ENCODE data around the gene HCST.
A peak's percentile ranks its signal among the peaks of the same experiment; 100 is the strongest.
"Not testable (repeated sequence)": the region's sequence is repeated elsewhere in the genome, so short reads cannot be mapped to it uniquely, and the experiment has no call there.

Gene HCST

GRCh38 chr19:35901055-35901644 is 1.2 kb upstream of the HCST start:
- peak; percentile 50 for DNase-seq
- in situ Hi-C loops (cut with HindIII; ENCODE audit: low pct_ligation_motif_present, low pct_unique_long_range_greater_than_20kb, low sequenced_read_pairs): no loop called here

GRCh38 chr19:35902870-35903475 is 644 bp downstream of the HCST start:
- DNase-seq: no peak
- in situ Hi-C loops (cut with HindIII; ENCODE audit: low pct_ligation_motif_present, low pct_unique_long_range_greater_than_20kb, low sequenced_read_pairs): no loop called here

- DNase-seq: no peak
- in situ Hi-C loops (cut with HindIII; ENCODE audit: low pct_ligation_motif_present, low pct_unique_long_range_greater_than_20kb, low sequenced_read_pairs): no loop called here
Measured at GRCh38 chr19:35903550-35904179, 1.3 kb downstream of the HCST start.

- no peak for DNase-seq
- in situ Hi-C loops (cut with HindIII; ENCODE audit: low pct_ligation_motif_present, low pct_unique_long_range_greater_than_20kb, low sequenced_read_pairs): no loop called here
Measured at GRCh38 chr19:35904311-35905068, 2.2 kb downstream of the HCST start.

- in situ Hi-C loops (cut with HindIII; ENCODE audit: low pct_ligation_motif_present, low pct_unique_long_range_greater_than_20kb, low sequenced_read_pairs): no loop called here
- DNase-seq: no peak
Measured at GRCh38 chr19:35905178-35905727, 2.9 kb downstream of the HCST start.

GRCh38 chr19:35907377-35907745 is 5.0 kb downstream of the HCST start:
- in situ Hi-C loops (cut with HindIII; ENCODE audit: low pct_ligation_motif_present, low pct_unique_long_range_greater_than_20kb, low sequenced_read_pairs): no loop called here
- no peak for DNase-seq

- in situ Hi-C loops (cut with HindIII; ENCODE audit: low pct_ligation_motif_present, low pct_unique_long_range_greater_than_20kb, low sequenced_read_pairs): no loop called here
- no peak for DNase-seq
Measured at GRCh38 chr19:35908010-35908441, 5.7 kb downstream of the HCST start, which contains the start of gene TYROBP. TSS of gene TYROBP (minus strand) at chr19:35908295. CDS start at chr19:35908228, 67 bp downstream.

GRCh38 chr19:35908973-35909683 is 6.8 kb downstream of the HCST start:
- DNase-seq: no peak
- in situ Hi-C loops (cut with HindIII; ENCODE audit: low pct_ligation_motif_present, low pct_unique_long_range_greater_than_20kb, low sequenced_read_pairs): no loop called here

- in situ Hi-C loops (cut with HindIII; ENCODE audit: low pct_ligation_motif_present, low pct_unique_long_range_greater_than_20kb, low sequenced_read_pairs): no loop called here
Measured at GRCh38 chr19:35909684-35910035, 7.3 kb downstream of the HCST start.

GRCh38 chr19:35910355-35910754 is 8.0 kb downstream of the HCST start:
- DNase-seq; in situ Hi-C loops (cut with HindIII; ENCODE audit: low pct_ligation_motif_present, low pct_unique_long_range_greater_than_20kb, low sequenced_read_pairs): not testable (repeated sequence)

More at GRCh38 chr19:35909684-35910035, 7.3 kb downstream of the HCST start:
- no peak for DNase-seq

- in situ Hi-C loops (cut with HindIII; ENCODE audit: low pct_ligation_motif_present, low pct_unique_long_range_greater_than_20kb, low sequenced_read_pairs): no loop called here
- no peak for DNase-seq
Measured at GRCh38 chr19:35911173-35911572, 8.8 kb downstream of the HCST start.

- in situ Hi-C loops (cut with HindIII; ENCODE audit: low pct_ligation_motif_present, low pct_unique_long_range_greater_than_20kb, low sequenced_read_pairs): no loop called here
- peak; percentile 21 for DNase-seq
Measured at GRCh38 chr19:35911790-35912189, 9.5 kb downstream of the HCST start.

GRCh38 chr19:35913589-35913988 is 11.3 kb downstream of the HCST start:
- no peak for DNase-seq
- in situ Hi-C loops (cut with HindIII; ENCODE audit: low pct_ligation_motif_present, low pct_unique_long_range_greater_than_20kb, low sequenced_read_pairs): no loop called here

- no peak for DNase-seq
- in situ Hi-C loops (cut with HindIII; ENCODE audit: low pct_ligation_motif_present, low pct_unique_long_range_greater_than_20kb, low sequenced_read_pairs): no loop called here
Measured at GRCh38 chr19:35915443-35915842, 13.1 kb downstream of the HCST start.

- in situ Hi-C loops (cut with HindIII; ENCODE audit: low pct_ligation_motif_present, low pct_unique_long_range_greater_than_20kb, low sequenced_read_pairs): no loop called here
Measured at GRCh38 chr19:35919306-35919705, 17.0 kb downstream of the HCST start.

GRCh38 chr19:35921012-35921411 is 18.7 kb downstream of the HCST start:
- DNase-seq: no peak
- in situ Hi-C loops (cut with HindIII; ENCODE audit: low pct_ligation_motif_present, low pct_unique_long_range_greater_than_20kb, low sequenced_read_pairs): no loop called here

More at GRCh38 chr19:35919306-35919705, 17.0 kb downstream of the HCST start:
- no peak for DNase-seq

- in situ Hi-C loops (cut with HindIII; ENCODE audit: low pct_ligation_motif_present, low pct_unique_long_range_greater_than_20kb, low sequenced_read_pairs): no loop called here
- DNase-seq: no peak
Measured at GRCh38 chr19:35925501-35925900, 23.2 kb downstream of the HCST start.

GRCh38 chr19:35928507-35928906 is 26.2 kb downstream of the HCST start:
- DNase-seq: no peak
- in situ Hi-C loops (cut with HindIII; ENCODE audit: low pct_ligation_motif_present, low pct_unique_long_range_greater_than_20kb, low sequenced_read_pairs): no loop called here

All from ACHN (cell line).